ENCODE results near the gene KDM2A.

GRCh38 chr11:67289226-67289650, 170.2 kb downstream of the KDM2A start, which contains the start of gene ANKRD13D:
- no peak for TF ChIP-seq EZH2 (IDR thresholded peaks at IDR 0.05; ENCODE audit: borderline replicate concordance, insufficient read depth, low read depth, low read length, poor library complexity, severe bottlenecking)
- no peak for TF ChIP-seq CTCF (IDR thresholded peaks at IDR 0.05)

Measured in B cell (primary cell).